Keratinocyte (primary cell): ENCODE results near the gene AKTIP.

Experiments used
- CTCF ChIP-seq, 3 experiments: IDR thresholded peaks in 1 of 3; conservative IDR thresholded peaks in 1 of 3; optimal IDR thresholded peaks in 1 of 3; 2 replicates in 2 of 3; 3 replicates in 1 of 3; pipeline versions ENCODE3 to v1.5.1; 2011; ENCODE audit warnings: low read length in 3 of 3, mild to moderate bottlenecking in 3 of 3, moderate library complexity in 2 of 3, control low read depth in 1 of 3, inconsistent platforms in 1 of 3; ENCODE audit not compliant: insufficient read depth in 2 of 3; ENCODE audit errors: extremely low read depth in 1 of 3
- EZH2 ChIP-seq: IDR thresholded peaks from one replicate; pipeline ENCODE4 v1.6.1; 2012; ENCODE audit warnings: inconsistent platforms, mild to moderate bottlenecking, low read length, moderate library complexity

- TF ChIP-seq CTCF (optimal IDR thresholded peaks at IDR 0.05 in 1 of 3, IDR thresholded peaks at IDR 0.05 in 1 of 3, conservative IDR thresholded peaks at IDR 0.05 in 1 of 3; ENCODE audit: extremely low read depth in 1 of 3, insufficient read depth in 2 of 3, low read length in 3 of 3) (no peak), EZH2 (no peak)
Observed at GRCh38 chr16:53511084-53511402, 8.0 kb upstream of the AKTIP start.
